Right lobe of liver (tissue), 6 donors: ENCODE measurements around the gene TBC1D24. TPM values are rescaled to one million over a fixed set of nuclear protein-coding genes. Genes with fewer than 3 reads are reported as not detected.

Experiments used
- ATAC-seq, 4 donors: fragments of 200-7000 bp; cut with Tn5 transposase; one replicate each; pipeline ENCODE4 v1.9.1; 2020; ENCODE audit warnings: mild to moderate bottlenecking in 4 of 4, moderate library complexity in 4 of 4
- DNase-seq, 3 donors: peaks; one replicate each; pipeline ENCODE4 v3.0.0-alpha.2; 2020
- H3K27ac ChIP-seq, 3 donors: fragments of 200-600 bp; one replicate each; pipeline ENCODE4 v1.8.0; 2022
- H3K27me3 ChIP-seq, 2 donors: fragments of 200-600 bp; one replicate each; pipeline ENCODE4 v1.8.0; 2022
- H3K36me3 ChIP-seq, 4 donors: fragments of 200-600 bp; sonication (generic) in 1 of 4; one replicate each; pipeline versions ENCODE4 v1.5.1 to v1.8.0; 2017 to 2022; ENCODE audit warnings: control low read depth in 1 of 4
- H3K4me1 ChIP-seq, 4 donors: fragments of 200-600 bp; sonication (generic) in 1 of 4; one replicate each; pipeline versions ENCODE4 v1.5.1 to v1.8.0; 2017 to 2022; ENCODE audit warnings: control low read depth in 1 of 4
- H3K4me3 ChIP-seq, 3 donors: fragments of 200-600 bp; one replicate each; pipeline ENCODE4 v1.8.0; 2022
- H3K9me3 ChIP-seq, 4 donors: fragments of 200-600 bp; sonication (generic) in 1 of 4; one replicate each; pipeline versions ENCODE4 v1.5.1 to v1.8.0; 2017 to 2022; ENCODE audit warnings: control low read depth in 1 of 4
- CTCF ChIP-seq, 4 donors: fragments of 200-600 bp in 3 of 4; fragments of 450-650 bp in 1 of 4; IDR thresholded peaks; one replicate each; pipeline versions ENCODE4 v1.5.1 to v1.8.0; 2016 to 2022; ENCODE audit warnings: antibody characterized with exemption in 4 of 4, mild to moderate bottlenecking in 2 of 4
- POLR2A ChIP-seq: fragments of 450-650 bp; IDR thresholded peaks from one replicate; pipeline ENCODE4 v1.6.1; 2017; ENCODE audit warnings: antibody characterized with exemption, mild to moderate bottlenecking
- WGBS: methylation state at CpG from one replicate; pipeline ENCODE4 v1.1.6; 2018; ENCODE audit warnings: low coverage, low lambda C conversion rate; ENCODE audit not compliant: insufficient coverage; ENCODE audit errors: missing lambda C conversion rate; 5-methylcytosine and 5-hydroxymethylcytosine counted together
- intact Hi-C, 2 donors: fragments of 100-400 bp; cut with DNase I; formaldehyde crosslinking; loops; one replicate each; pipeline versions ENCODE4 v1.11.2 to v1.14.1; 2022
- total RNA-seq, 6 experiments: library from RNA; depleted of rRNA in 2 of 6; stranded (reverse); fragments of >200 nt in 2 of 6; fragmentation: NEBNext Ultra II Directional in 3 of 6; extraction: Animal tissue kit (Norgen Biotek cat#: 25700) in 3 of 6; gene quantifications; one replicate each; pipeline versions ENCODE4 v1.1.0 to v1.2.4, GENCODE V29; 2016 to 2023
- donor health status: DM: no; HTN: yes; CAD: no.
- donor health status: DM: no; HTN: no; CAD: no.
- donor health status: DM: no; HTN: no; CAD: no.
- donor health status: DM: no; HTN: yes; CAD: no.
- donor health status: DM: no; HTN: yes; CAD: no.

TBC1D24 gene
- total RNA-seq, 6 experiments from 2014 or later: 14.9 to 22.7 (median 17.5) TPM

GRCh38 chr16:2498531-2499253 lies 23.8 kb downstream of the TBC1D24 start:
- no peak overlapping the region for H3K4me3 ChIP-seq
- H3K27ac ChIP-seq: peak overlapping the region in 1 of 3 donors; percentile 36
- DNase-seq: peak in 2 of 3 donors; percentile 64 to 86
- H3K36me3 ChIP-seq: no peaks in the 10 kb centered on the region
- H3K4me1 ChIP-seq: peaks cover 0 to 43% (median 21%) of the 10 kb centered on the region in 4 donors
- intact Hi-C loops: loop anchor here (5.0 to 10.0 kb wide), 2 partner anchors 64 to 156 kb away; partner anchors contain the start of gene ABCA3 (in 1 of the 2)
- no peaks in the 10 kb centered on the region for H3K9me3 ChIP-seq
- peak in 3 of 4 donors; percentile 20 to 39 (median 24) for ATAC-seq
- 28% methylated on average over 5 of the region's 15 CpGs for WGBS
- TF ChIP-seq CTCF (IDR thresholded peaks at IDR 0.05) (no peak), POLR2A (no peak)
- H3K27me3 ChIP-seq: no peaks in the 10 kb centered on the region

GRCh38 chr16:2499454-2499853 lies 24.5 kb downstream of the TBC1D24 start:
- peaks cover 0 to 44% (median 23%) of the 10 kb centered on the region in 4 donors for H3K4me1 ChIP-seq
- ATAC-seq (no peak), DNase-seq (no peak)
- intact Hi-C loops: loop anchor here (5.0 to 10.0 kb wide), 2 partner anchors 65 to 157 kb away; partner anchors contain the start of gene ABCA3 (in 1 of the 2)
- WGBS: 70% methylated on average over 2 of the region's 6 CpGs
- no peaks in the 10 kb centered on the region for H3K36me3 ChIP-seq
- no peak overlapping the region for H3K4me3 ChIP-seq
- no peaks in the 10 kb centered on the region for H3K9me3 ChIP-seq
- no peak for TF ChIP-seq POLR2A
- no peak for TF ChIP-seq CTCF (IDR thresholded peaks at IDR 0.05)
- no peaks in the 10 kb centered on the region for H3K27me3 ChIP-seq
- no peak overlapping the region for H3K27ac ChIP-seq

GRCh38 chr16:2499890-2500429 lies 25.0 kb downstream of the TBC1D24 start:
- intact Hi-C loops: loop anchor here (5.0 to 10.0 kb wide), 3 partner anchors 65 to 305 kb away; partner anchors contain the start of genes ABCA3 (in 2 of the 2) and CASKIN1 (in 2 of the 2)
- H3K27ac ChIP-seq: no peak overlapping the region
- no peaks in the 10 kb centered on the region for H3K36me3 ChIP-seq
- no peak for ATAC-seq
- peaks cover 0 to 44% (median 23%) of the 10 kb centered on the region in 4 donors for H3K4me1 ChIP-seq
- H3K27me3 ChIP-seq: no peaks in the 10 kb centered on the region
- TF ChIP-seq CTCF (IDR thresholded peaks at IDR 0.05) (no peak), POLR2A (no peak)
- DNase-seq: no peak
- H3K9me3 ChIP-seq: no peaks in the 10 kb centered on the region
- WGBS: 100% methylated on average over 2 of the region's 29 CpGs
- H3K4me3 ChIP-seq: no peak overlapping the region

- TF ChIP-seq CTCF (IDR thresholded peaks at IDR 0.05) (no peak), POLR2A (no peak)
- H3K27me3 ChIP-seq: no peaks in the 10 kb centered on the region
- no peak for ATAC-seq
- H3K27ac ChIP-seq: no peak overlapping the region
- whole genome bisulfite sequencing: 81% methylated on average over 8 of the region's 20 CpGs
- intact Hi-C loops: loop anchor here (5.0 to 10.0 kb wide), 2 partner anchors 158 to 306 kb away; partner anchors contain the start of genes CASKIN1 (in 2 of the 2) and ABCA3 (in 1 of the 2)
- no peaks in the 10 kb centered on the region for H3K9me3 ChIP-seq
- H3K4me3 ChIP-seq: no peak overlapping the region
- H3K4me1 ChIP-seq: peaks cover 0 to 44% (median 23%) of the 10 kb centered on the region in 4 donors
- no peak for DNase-seq
- H3K36me3 ChIP-seq: no peaks in the 10 kb centered on the region
Observed at GRCh38 chr16:2500430-2500917, 25.5 kb downstream of the TBC1D24 start.
